Endodermal cell (in vitro differentiated cells): Measurements from ENCODE around the gene ZNF174. TPM values are rescaled to one million over a fixed set of nuclear protein-coding genes. Genes with fewer than 3 reads are reported as not detected.
A peak's percentile ranks its signal among the peaks of the same experiment; 100 is the strongest.

Experiments used
- DNase-seq: peaks from one replicate; pipeline ENCODE4 v3.0.0-alpha.2; 2017
- H3K27ac ChIP-seq: 2 replicates; pipeline ENCODE4 v1.5.1; 2013; ENCODE audit warnings: mild to moderate bottlenecking, low read depth, low read length, moderate library complexity
- H3K27me3 ChIP-seq: 2 replicates; pipeline ENCODE4 v1.6.1; 2013; ENCODE audit warnings: mild to moderate bottlenecking, low read length, moderate library complexity; ENCODE audit not compliant: insufficient read depth, control insufficient read depth, poor library complexity, severe bottlenecking
- H3K36me3 ChIP-seq: 2 replicates; pipeline ENCODE4 v1.7.0; 2013; ENCODE audit warnings: mild to moderate bottlenecking, low read length, moderate library complexity; ENCODE audit not compliant: control insufficient read depth, insufficient read depth
- H3K4me1 ChIP-seq: one replicate; pipeline ENCODE4 v1.7.0; 2013; ENCODE audit warnings: low read length; ENCODE audit not compliant: control insufficient read depth, insufficient read depth
- H3K4me3 ChIP-seq: 2 replicates; pipeline ENCODE4 v1.5.1; 2013; ENCODE audit warnings: mild to moderate bottlenecking, low read length, moderate library complexity
- H3K9ac ChIP-seq: 2 replicates; pipeline ENCODE4 v1.6.1; 2013; ENCODE audit warnings: mild to moderate bottlenecking, low read length, moderate library complexity; ENCODE audit not compliant: poor library complexity, severe bottlenecking; ENCODE audit errors: extremely low read depth
- H3K9me3 ChIP-seq: 2 replicates; pipeline ENCODE4 v1.6.1; 2013; ENCODE audit warnings: mild to moderate bottlenecking, low read length, moderate library complexity; ENCODE audit not compliant: control insufficient read depth
- H3K27ac Mint-ChIP-seq: 2 replicates; pipeline ENCODE4 v1.8.0; 2020; ENCODE audit warnings: mixed read lengths
- H3K27me3 Mint-ChIP-seq: 2 replicates; pipeline ENCODE4 v1.8.0; 2021; ENCODE audit warnings: mild to moderate bottlenecking, mixed read lengths; ENCODE audit not compliant: insufficient read depth
- H3K36me3 Mint-ChIP-seq: 2 replicates; pipeline ENCODE4 v1.8.0; 2020; ENCODE audit warnings: low read depth, mixed read lengths
- H3K4me1 Mint-ChIP-seq: 2 replicates; pipeline ENCODE4 v1.8.0; 2020; ENCODE audit warnings: mixed read lengths
- H3K4me3 Mint-ChIP-seq: 2 replicates; pipeline ENCODE4 v1.8.0; 2020; ENCODE audit warnings: mild to moderate bottlenecking, moderate library complexity, mixed read lengths
- H3K9me3 Mint-ChIP-seq: 2 replicates; pipeline ENCODE4 v1.8.0; 2020; ENCODE audit warnings: mild to moderate bottlenecking, mixed read lengths
- CTCF ChIP-seq: fragments of 200-600 bp; sonication (generic); conservative IDR thresholded peaks from 2 replicates; pipeline ENCODE4 v1.5.0; 2021; ENCODE audit warnings: antibody characterized with exemption, mild to moderate bottlenecking
- WGBS, 2 experiments: methylation state at CpG; one replicate each; pipeline versions ENCODE4 v1.1.5 to v1.1.7; 2013; ENCODE audit warnings: missing lambda C conversion rate in 2 of 2, mixed read lengths in 1 of 2; ENCODE audit not compliant: insufficient coverage in 1 of 2, insufficient read length in 1 of 2; 5-methylcytosine and 5-hydroxymethylcytosine counted together
- total RNA-seq, 2 donors: library from RNA; stranded (reverse); fragmentation: NEBNext Ultra II Directional in 1 of 2; extraction: Animal tissue kit (Norgen Biotek cat#: 25700) in 1 of 2; gene quantifications; 2 replicates in 1 of 2; 3 replicates in 1 of 2; pipeline ENCODE4 v1.2.1, GENCODE V29; 2021

ZNF174 gene
- total RNA-seq, 2 donors from 2014 or later = 11.0 to 13.5 TPM

GRCh38 chr16:3434373-3434772 lies 33.4 kb downstream of the ZNF174 start:
- no peak for DNase-seq
- Mint-ChIP-seq H3K27ac (no peak overlapping the region), H3K4me1 (no peaks in the 10 kb centered on the region), H3K9me3 (peaks cover 8% of the 10 kb centered on the region), H3K4me3 (no peak overlapping the region), H3K36me3 (peaks cover 9% of the 10 kb centered on the region), H3K27me3 (peaks cover 12% of the 10 kb centered on the region)
- H3K4me1 ChIP-seq = no peaks in the 10 kb centered on the region
- H3K36me3 ChIP-seq = peaks cover 8% of the 10 kb centered on the region
- no peak overlapping the region for H3K27ac ChIP-seq
- H3K9me3 ChIP-seq = no peaks in the 10 kb centered on the region
- H3K4me3 ChIP-seq = no peak overlapping the region
- no peak for TF ChIP-seq CTCF
- no peak overlapping the region for H3K9ac ChIP-seq
- H3K27me3 ChIP-seq = no peaks in the 10 kb centered on the region

DNA sequence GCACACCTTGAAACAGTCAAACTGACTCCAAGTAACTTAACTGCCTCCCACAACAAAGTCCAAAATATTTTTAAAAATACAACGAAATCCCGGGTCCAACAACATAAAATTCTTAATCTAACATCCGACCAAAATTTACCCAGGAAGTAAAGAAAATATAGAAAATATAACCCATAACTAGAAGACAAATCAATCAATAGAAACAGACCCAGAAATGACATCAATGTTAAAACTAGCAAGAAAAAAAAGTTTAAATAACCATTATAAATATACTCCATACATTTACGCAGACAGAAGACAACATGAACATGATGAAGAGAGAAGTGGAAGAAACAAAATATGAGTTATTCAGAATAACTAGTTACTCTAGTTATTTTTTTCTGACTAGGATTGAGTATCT lies 38.6 kb downstream of the ZNF174 start:
- H3K36me3 ChIP-seq = peaks cover 14% of the 10 kb centered on the region
- no peaks in the 10 kb centered on the region for H3K27me3 ChIP-seq
- H3K9me3 Mint-ChIP-seq = peaks cover 38% of the 10 kb centered on the region
- TF ChIP-seq CTCF = no peak
- H3K36me3 Mint-ChIP-seq = peaks cover 31% of the 10 kb centered on the region
- H3K4me1 Mint-ChIP-seq = peaks cover 2% of the 10 kb centered on the region
- H3K4me3 Mint-ChIP-seq = no peak overlapping the region
- WGBS, 2 experiments = 100% methylated on average over 1 of the region's 4 CpGs; no CpG with 5 or more reads in 1 of the 2 experiments
- H3K27ac ChIP-seq = no peak overlapping the region
- H3K9me3 ChIP-seq = peaks cover 9% of the 10 kb centered on the region
- H3K4me1 ChIP-seq = no peaks in the 10 kb centered on the region
- H3K9ac ChIP-seq = no peak overlapping the region
- peaks cover 19% of the 10 kb centered on the region for H3K27me3 Mint-ChIP-seq
- peak overlapping the region; percentile 16 for H3K4me3 ChIP-seq
- no peak for DNase-seq
- H3K27ac Mint-ChIP-seq = no peak overlapping the region

DNA sequence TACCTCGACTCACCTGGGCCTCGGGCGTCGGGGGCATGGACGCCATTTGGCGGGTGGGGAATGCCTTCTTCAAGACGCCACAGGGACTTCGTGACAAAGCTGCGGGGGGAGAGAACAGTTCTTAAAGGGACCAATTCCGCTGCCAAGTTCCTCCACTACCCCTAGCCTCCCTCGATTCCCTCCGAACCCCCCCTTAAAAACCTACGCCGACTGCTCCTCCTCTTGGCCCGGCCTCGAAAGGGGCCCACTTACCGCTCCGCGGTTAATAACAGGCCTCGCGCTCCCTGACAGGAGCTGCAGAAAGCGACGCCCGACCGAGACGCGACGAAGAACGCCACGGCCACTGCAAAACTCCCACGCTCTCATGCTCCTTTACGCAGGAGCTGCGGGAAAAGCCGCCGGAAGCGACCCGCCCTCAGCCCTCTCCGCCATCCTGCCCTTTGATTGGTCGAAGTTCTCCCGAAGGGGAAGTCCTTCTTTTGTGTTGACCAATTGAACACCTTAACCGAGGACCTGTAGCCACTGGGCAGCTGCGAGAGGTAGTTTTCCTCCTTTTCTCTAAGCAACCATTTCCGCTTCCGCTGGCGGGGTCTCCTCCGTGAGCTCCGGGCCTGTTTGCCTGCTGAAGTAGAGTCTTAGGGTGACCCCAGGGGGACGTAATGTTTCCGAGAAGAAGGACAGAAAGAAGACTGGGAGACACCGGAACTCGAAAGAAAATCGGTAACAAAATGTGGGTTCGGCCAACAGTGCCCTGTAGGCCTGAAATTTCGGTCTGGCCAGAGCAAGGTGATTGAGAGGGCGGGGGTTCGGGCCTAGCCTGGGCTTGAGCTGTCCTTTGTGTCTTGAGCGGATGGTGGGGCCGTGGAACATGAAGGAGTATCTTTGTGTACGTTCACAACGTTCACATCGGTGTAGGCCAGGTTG lies 42.4 kb downstream of the ZNF174 start, which contains the start of the genes NAA60 and ZNF597:
TSS of gene NAA60 (plus strand) at position 573 of the 924 bp plus-strand sequence. CDS start 32,548 bp downstream, outside the sequence.
TSS of gene ZNF597 (minus strand) at position 397 of the 924 bp plus-strand sequence. CDS start at position 46, 351 bp downstream.
- no peak for TF ChIP-seq CTCF
- Mint-ChIP-seq H3K9me3 (peaks cover 36% of the 10 kb centered on the region), H3K27ac (peak within 1 kb of the TSS; percentile 96), H3K4me1 (peaks cover 2% of the 10 kb centered on the region), H3K4me3 (peak within 1 kb of the TSS; percentile 85), H3K36me3 (peaks cover 27% of the 10 kb centered on the region), H3K27me3 (peaks cover 12% of the 10 kb centered on the region)
- WGBS, 2 experiments = 52 to 59% methylated on average over 27 to 61 of the region's 61 CpGs
- H3K36me3 ChIP-seq = peaks cover 16% of the 10 kb centered on the region
- H3K27me3 ChIP-seq = no peaks in the 10 kb centered on the region
- peak within 1 kb of the TSS; percentile 64 for H3K27ac ChIP-seq
- no peaks in the 10 kb centered on the region for H3K4me1 ChIP-seq
- peak within 1 kb of the TSS; percentile 97 for H3K4me3 ChIP-seq
- H3K9me3 ChIP-seq = peaks cover 9% of the 10 kb centered on the region
- peak within 1 kb of the TSS; percentile 76 for H3K9ac ChIP-seq
- DNase-seq = peak; percentile 92
